HG03135 (cell line): ENCODE data around the gene FBRS.
A peak's percentile ranks its signal among the peaks of the same experiment; 100 is the strongest.

Source experiments
- ATAC-seq: cut with Tn5 transposase; IDR thresholded peaks from one replicate; pipeline ENCODE4 v1.9.1; 2021; ENCODE audit warnings: mild to moderate bottlenecking, moderate library complexity; ENCODE audit not compliant: unreplicated experiment

Gene FBRS

GRCh38 chr16:30641378-30641982 lies 16.8 kb upstream of the FBRS start:
- no peak for ATAC-seq

- ATAC-seq, result no peak
Observed at GRCh38 chr16:30644334-30644830, 13.8 kb upstream of the FBRS start.

DNA sequence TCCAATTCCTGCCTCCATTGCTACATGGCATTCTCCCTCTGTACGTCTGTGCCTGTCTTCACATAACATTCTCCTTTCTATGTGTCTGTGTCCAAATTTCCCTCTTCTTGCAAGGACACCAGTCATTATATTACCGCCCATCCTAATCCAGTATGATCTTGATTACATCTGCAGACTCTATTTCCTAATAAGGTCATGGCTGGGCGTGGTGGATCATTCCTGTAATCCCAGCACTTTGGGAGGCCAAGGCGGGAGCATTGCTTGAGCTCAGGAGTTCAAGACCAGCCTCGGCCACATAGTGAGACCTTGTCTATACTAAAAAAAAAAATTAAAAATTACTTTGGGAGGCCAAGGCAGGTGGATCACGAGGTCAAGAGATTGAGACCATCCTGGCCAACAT lies 12.5 kb upstream of the FBRS start:
- ATAC-seq, result no peak

GRCh38 chr16:30647274-30647571 lies 11.0 kb upstream of the FBRS start:
- ATAC-seq, result no peak

GRCh38 chr16:30649725-30650368 lies 8.4 kb upstream of the FBRS start:
- ATAC-seq, result peak; percentile 3

GRCh38 chr16:30650369-30651123 lies 7.7 kb upstream of the FBRS start, which contains the start of gene PRR14:
Gene PRR14 (plus strand): TSS chr16:30650960. CDS start chr16:30651646, 686 bp downstream.
- ATAC-seq, result peak; percentile 67

DNA sequence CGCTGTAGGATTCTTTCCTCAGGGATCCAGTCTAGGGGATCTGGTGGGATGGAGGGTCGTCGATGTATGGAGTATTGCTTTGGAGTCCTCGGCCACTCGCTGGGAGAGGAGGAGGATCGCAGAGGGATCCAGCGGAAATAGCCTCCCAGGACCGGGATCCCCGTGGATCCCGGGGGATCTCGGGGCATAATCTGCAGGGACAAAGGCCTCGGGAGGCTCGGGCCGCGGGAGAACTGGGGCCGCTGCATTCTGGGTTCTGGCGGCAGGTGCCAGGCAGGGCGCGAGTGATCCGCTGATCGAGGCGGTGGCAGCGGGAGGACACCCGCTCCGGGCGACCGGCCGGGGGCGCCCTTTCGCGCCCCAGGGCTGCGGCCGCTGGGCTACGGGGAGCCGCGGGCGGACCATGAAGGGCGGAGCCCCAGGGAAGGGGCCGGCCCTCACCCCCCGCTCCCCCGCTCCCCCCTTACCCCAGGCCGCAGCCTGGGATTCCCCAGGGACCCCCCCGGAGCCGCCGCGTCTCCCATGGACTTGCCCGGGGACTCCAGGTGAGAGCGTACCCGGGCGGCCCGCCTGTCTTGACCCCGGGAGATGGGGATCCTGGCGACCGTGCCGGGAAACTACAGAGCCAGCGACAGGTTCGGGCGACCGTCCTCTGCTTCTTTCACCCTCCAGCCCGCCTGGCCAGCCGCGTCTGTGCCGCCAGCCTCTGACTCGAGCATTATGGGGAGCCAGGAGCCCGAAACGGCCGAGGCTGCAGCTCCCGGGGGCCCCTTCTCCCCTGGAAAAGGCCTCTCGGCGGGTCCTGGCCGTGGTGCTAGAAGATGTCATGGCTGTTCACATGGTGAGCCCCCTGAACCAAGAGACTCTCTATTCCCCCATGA lies 6.9 kb upstream of the FBRS start:
- ATAC-seq, result peak; percentile 54

- ATAC-seq, result no peak
Observed at GRCh38 chr16:30652005-30652296, 6.3 kb upstream of the FBRS start.

GRCh38 chr16:30652718-30653117 lies 5.5 kb upstream of the FBRS start:
- ATAC-seq, result no peak

DNA sequence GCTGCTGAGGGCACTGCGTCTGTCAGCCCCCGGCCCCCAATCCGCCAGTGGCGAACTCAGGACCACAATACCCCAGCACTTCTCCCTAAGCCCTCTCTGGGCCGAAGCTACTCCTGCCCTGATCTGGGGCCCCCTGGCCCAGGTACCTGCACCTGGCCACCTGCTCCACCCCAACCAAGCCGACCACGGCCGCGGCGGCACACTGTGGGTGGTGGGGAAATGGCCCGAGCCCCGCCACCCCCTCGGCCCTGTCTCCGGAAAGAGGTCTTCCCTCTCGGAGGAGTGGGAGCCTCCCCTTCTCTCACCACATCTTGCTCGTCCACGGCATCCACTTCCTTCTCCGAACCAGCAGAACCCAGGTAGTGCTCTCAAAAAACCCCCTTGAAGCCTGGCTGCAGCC lies 3.4 kb upstream of the FBRS start:
- no peak for ATAC-seq

GRCh38 chr16:30655815-30656347 lies 2.4 kb upstream of the FBRS start:
- no peak for ATAC-seq

- no peak for ATAC-seq
Observed at GRCh38 chr16:30656388-30656787, 1.8 kb upstream of the FBRS start.

DNA sequence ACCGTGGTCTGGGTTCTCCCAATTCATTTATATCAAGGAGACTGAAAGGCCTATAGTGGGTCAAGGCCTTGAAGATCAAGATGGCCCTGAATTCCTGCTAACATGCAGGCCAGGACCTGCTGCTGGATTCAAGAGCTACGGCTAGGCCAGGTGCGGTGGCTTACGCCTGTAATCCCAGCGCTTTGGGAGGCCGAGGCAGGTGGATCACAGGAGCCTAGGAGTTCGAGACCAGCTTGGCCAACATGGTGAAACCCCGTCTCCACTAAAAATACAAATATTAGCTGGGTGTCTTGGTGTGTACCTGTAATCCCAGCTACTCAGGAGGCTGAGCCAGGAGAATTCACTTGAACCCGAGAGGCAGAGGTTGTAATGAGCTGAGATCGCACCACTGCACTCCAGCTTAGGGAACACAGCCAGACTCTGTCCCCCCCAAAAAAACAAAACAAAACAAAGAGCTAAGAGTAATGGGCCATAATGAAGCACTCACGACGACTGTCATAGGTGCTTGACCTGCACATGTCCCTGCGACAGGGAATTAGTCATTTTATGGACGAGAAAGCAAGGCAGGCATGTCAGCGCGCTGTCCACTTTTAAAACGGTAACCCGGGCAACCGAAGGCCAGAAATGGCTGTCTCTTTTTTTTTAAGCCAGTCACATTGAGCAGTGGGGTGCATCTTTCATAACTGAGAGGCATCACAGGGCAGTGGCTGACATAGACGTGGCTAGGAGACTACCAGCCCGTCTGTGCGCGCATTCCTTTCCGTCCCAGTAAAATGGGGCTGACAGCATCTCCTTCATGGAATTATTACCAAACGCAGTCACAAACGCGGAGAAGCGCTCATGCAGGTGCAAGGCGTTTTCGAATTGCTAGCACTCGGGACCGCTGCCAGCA lies 1.0 kb upstream of the FBRS start:
- ATAC-seq, result no peak

DNA sequence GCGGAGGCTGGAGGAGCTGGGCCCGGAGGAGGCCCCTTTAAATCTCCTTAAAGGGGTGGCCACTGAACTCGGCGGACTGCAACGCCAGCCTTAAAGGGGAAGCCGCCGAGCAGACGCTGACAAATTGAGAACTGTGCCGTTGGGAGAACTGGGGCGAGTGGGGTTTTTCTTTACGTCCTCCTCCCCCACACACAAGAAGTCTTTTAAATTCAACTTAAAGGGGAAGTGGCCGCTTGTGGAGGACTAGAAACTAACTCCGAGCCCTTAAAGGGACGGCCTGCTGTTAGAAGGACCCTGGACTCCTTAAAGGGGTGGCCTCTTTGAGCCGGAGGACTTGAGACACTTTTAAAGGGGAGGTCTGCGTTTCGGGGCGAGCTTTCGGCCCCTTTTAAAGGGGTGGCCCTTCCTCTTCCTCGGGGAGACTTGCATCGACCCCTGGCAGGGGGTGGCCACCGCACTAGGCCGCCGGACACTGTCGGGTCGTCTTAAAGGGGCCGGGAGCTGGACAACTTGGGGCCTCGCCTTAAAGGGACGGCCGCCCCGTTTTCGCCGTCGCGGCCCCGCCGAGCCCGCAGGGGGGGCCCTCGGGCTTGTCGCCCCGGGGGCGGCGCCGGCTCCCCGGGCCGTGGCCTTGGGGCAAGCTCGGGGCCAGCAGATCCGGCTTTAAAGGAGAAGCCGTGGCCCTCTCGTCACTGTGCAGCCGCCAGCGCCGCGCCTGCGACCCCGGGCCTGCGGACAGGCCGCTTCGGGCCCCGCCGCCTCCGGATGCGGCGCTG lies 688 bp downstream of the FBRS start:
- ATAC-seq, result peak; percentile 28

- ATAC-seq, result no peak
Observed at GRCh38 chr16:30659507-30660423, 1.5 kb downstream of the FBRS start.

DNA sequence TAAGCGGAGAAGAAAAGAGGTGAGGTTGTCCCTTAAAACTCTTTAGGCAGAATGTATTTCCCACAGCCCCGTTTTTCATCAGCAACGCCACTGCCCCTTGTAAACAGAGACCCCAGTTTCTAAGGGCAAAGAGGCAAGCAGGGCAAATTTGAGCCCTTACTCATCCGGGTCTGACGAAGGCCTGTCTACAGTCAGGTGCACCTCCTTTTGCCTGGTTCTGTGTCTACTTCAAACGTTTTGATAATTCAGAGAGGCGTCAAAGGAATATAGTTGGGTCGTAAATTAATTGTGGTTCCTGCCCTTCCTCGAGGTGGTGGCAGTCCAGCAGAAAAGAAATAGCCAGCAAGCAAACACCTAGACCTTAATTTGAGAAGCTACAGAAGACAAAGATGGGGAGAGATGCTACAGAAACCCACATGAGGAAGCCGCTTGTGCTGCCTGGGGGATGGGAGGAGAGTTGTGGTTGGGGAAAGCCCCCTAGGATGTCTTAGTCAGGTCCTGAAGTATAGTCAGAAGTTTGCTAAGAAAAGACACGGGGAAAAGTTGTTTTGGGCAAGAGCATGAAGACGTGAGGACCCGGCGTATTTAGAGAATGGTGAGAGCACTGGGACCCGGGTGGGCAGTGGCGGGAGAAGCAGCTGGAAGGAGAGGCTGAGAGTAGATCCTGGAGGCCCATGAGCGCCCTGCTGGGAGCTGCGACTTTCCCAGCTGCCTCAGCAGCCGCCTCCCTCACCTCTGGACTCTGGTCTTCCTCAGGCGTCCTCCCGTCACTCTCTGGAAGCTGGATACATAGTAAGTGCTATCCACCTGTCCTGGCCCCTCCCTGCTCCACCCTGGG lies 2.4 kb downstream of the FBRS start:
- ATAC-seq, result no peak

DNA sequence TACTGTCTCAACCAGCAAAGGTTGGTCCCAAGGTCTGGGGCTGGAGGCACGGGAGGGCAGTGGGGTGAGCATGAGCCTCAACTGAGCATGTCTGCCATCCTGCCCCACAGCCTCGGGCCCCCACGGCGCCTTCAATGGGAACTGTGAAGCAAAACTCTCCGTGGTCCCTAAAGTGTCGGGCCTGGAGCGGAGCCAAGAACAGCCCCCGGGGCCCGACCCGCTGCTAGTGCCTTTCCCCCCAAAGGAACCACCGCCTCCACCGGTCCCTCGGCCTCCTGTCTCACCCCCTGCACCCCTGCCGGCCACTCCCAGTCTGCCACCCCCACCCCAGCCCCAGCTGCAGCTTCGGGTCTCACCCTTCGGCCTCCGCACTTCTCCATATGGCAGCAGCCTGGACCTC lies 4.2 kb downstream of the FBRS start:
- no peak for ATAC-seq
